Activated CD4-positive, alpha-beta T cell treated with anti-CD3 and anti-CD28 coated beads for 4 hours (primary cell): ENCODE measurements around the gene CDR2L.
A peak's percentile ranks its signal among the peaks of the same experiment; 100 is the strongest.
"Not testable (repeated sequence)": the region's sequence is repeated elsewhere in the genome, so short reads cannot be mapped to it uniquely, and the experiment has no call there.

ENCODE experiments used
- DNase-seq, 2 donors: peaks; one replicate each; pipeline ENCODE4 v3.0.0-alpha.2; 2020

CDR2L gene

DNA sequence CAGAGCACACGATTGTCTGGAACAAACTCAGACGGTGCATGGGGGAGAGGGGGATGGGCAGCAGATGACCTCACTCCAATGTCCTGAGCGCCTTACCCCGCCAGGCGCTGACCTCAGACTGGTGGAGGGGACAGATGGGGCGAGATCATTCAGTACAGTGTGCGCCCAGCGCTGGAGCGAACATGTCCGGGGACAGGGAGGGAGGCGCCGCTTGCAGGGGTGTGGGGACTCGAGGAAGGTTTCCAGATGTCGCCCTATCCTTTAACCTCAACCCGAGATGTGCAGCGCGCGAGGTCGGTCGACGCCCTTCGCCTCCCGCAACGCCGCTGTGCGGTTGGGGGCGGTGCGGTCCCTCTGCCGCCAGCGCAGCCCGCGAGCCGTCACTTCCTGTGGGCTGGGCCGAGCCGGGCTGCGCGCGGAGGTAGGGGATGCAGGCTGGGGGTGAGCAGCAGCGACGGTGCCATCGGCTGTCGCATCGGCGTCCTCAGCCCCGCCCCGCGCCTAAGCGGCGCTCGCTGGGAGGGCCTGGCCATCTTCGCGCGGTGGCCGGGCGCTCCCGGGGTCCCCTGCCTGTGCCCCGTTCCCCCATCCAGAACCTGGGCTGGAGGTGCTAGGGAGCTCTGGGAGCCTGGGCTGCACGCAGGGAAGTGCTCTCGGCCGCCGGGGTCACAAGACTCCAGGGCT is 5.3 kb upstream of the CDR2L start:
- peak; percentile 66 to 77 for DNase-seq

DNA sequence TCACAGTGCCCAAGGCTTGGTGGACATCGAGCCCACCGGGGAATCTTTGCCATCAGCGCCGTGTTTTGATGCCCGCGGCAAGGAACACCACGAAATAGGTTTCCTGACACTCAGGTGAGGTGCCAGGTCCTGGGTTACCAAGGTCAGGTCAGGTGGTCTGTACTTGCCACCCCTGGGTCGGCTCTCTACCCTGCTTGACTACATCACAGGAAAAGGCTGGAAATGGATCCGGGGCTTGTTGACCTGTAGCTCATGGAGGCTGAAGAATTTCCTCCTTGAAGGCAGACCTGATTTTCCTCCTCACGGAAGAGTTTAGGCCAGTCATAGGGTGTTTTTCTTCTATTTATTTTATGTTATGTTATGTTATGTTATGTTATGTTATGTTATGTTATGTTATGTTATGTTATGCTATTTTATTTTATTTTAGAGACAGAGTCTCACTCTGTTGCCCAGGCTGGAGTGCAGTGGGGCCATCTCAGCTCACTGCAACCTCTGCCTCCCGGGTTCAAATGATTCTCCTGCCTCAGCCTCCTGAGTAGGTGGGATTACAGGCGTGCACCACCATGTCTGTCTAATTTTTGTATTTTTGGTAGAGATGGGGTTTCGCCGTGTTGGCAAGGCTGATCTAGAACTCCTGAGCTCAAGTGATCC is 4.6 kb upstream of the CDR2L start:
- not testable (repeated sequence) for DNase-seq

DNA sequence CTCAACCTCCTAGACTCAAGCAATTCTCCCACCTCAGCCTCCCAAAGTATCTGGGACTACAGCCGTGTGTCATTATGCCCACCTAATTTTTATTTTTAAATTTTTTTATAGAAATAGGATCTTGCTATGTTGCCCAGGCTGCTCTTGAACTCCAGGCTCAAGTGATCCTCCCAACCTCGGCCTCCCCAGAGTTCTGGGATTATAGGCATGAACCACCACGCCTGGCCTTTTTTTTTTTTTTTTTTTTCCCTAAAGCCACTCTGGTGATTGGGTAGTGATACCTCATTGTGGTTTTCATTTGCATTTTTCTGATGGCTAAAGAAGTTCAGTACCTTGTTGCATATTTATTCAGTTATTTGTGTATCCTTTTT is 1.2 kb upstream of the CDR2L start:
- no peak for DNase-seq

DNA sequence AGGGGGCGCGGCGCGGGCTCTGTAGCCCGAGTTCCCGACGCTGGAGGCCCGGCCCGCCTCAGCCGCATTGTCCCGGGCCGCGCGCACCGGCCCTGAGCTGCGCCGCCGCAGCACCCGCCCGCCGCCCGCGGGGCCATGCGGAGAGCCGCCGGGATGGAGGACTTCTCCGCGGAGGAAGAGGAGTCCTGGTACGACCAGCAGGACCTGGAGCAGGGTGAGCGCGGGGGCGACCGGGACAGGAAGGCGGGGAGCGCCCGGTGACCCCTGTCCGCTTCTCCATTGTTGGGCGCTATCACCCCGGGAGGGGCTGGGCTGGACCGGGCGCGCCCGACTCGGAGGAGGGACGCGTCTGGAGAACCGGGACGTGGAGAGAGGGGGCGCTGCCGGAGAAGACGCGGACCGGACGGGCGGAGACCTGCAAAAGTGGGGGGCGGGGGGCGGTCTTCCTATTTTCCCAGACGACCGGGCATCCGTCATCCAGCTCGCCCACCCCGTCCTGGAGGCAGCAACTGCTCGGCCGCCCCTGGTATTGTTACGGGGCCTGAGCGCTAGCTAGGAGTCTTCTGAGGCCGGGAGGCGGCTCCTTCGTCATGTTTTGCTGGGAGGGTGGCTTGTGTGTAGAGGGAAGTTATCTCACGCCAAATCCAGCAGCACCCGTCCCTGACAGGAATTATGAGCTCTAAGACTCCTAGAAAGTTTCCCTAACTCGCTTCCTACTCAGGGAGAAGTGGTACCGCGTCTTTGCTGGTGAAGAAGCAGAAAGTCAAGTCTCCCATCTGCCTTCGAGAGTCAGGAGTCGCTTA is 678 bp downstream of the CDR2L start:
- DNase-seq: no peak

DNA sequence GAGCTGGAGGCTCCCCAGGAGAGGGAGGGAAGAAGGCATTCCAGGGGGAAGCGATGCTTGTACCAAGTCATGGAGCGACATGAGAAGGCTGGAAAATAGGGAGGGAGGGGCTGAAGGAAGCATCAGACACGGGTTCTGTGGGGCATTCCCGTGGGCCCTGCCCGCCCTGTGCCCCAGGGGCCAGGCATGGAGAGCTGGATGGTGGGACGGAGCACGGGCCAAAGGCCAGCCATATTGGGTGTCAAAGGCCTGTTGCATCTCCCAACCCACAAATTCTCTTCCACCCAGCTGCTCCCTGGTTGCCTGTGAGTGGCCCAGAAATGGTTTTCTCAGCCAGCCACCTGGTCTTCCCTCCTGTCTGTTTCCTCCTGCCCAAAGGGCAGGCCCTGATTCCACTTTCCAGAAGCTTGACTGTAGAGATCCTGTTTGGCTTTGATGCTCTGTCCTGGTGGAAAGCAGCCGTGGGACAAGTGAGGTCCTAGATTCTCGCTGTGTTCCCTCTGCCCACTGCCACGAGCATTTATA is 3.2 kb downstream of the CDR2L start:
- no peak for DNase-seq

DNA sequence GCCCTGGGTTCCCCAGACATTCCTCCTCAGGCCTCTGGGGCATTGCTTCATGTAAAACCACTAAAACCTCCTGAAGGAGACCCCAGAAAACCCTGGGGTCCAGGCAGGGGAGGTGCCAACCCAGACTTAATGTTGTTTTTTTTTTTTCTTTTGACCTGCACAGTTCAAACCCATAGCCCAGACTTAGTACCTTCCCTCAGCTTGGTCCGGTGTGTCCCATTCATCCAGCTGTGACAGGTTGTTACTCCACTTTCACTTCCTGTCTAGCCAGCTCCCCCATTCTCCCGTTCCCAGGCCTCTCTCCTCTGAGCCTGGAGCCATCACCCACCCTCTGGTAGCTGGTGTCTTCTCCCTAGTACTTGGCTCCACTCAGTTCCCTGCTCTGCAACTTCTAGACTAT is 4.8 kb downstream of the CDR2L start:
- DNase-seq: no peak

DNA sequence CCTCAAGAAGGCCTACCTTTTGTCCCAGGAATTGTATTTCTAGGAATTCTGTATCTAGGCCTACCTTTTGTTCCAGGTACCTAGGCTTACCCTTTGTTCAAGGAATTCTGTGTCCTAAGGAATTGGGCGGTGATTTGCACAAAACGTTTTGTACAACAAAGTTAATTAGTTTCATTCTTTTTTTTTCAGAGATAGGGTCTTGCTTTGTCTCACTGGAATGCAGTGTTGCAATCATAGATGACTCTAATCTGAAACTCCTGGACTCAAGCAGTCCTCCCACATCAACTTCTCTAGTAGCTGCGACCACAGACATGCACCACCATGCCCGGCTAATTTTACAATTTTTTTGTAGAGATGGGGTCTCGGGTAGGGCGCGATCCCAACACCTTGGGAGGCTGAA is 7.0 kb downstream of the CDR2L start:
- no peak for DNase-seq

DNA sequence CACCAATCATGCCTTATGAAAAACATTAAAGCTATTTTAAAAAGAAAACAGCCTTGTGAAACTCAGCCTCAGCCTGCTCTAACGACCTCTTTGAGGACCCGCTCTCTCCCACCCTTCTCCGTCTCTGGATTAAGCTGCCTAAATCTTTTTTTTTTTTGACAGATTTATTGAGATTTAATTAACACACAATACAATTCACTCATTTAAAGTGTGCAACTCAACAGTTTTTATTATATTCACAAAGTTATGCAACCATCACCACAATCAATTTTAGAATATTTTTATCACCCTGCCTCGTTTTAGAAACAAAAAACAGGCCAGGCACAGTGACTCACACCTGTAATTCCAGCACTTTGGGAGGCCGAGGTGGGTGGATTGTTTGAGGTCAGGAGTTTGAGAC is 8.4 kb downstream of the CDR2L start:
- no peak for DNase-seq

DNA sequence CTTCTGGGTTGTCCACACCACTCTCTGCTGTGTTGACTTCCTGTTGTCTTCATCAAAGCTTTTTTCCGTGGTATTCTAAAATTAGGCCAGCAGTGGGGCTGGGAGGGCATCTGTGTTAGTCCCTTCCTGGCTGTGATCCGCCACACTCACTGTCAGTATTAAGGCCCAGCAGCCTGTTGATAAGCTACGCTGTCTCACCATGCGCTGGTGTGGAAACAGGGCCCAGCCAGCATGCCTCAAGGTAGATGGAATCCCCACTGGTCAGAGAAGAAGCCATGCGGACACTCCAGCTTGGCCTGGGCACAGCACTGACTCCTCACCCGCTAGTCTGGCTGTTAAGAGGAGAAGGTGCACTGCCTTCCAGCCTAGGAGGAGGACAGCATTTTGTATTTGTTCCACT is 11.4 kb downstream of the CDR2L start:
- DNase-seq: no peak

DNA sequence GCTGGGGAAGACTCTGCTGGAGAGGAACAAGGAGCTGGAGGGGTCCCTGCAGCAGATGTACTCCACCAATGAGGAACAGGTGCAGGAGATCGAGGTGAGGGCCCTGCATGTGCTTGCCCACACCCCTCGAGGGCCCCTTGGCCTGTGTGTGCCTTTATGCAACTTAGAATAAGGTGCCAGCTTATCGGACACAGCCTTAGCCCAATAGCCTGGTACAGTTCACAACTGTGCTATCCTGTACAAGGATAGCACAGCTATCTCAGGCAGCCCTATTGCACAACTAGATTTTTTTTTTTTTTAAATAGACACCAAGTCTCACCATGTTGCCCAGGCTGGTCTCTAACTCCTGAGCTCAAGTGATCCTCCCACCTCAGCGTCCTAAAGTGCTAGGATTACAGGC is 12.1 kb downstream of the CDR2L start:
- DNase-seq: no peak

DNA sequence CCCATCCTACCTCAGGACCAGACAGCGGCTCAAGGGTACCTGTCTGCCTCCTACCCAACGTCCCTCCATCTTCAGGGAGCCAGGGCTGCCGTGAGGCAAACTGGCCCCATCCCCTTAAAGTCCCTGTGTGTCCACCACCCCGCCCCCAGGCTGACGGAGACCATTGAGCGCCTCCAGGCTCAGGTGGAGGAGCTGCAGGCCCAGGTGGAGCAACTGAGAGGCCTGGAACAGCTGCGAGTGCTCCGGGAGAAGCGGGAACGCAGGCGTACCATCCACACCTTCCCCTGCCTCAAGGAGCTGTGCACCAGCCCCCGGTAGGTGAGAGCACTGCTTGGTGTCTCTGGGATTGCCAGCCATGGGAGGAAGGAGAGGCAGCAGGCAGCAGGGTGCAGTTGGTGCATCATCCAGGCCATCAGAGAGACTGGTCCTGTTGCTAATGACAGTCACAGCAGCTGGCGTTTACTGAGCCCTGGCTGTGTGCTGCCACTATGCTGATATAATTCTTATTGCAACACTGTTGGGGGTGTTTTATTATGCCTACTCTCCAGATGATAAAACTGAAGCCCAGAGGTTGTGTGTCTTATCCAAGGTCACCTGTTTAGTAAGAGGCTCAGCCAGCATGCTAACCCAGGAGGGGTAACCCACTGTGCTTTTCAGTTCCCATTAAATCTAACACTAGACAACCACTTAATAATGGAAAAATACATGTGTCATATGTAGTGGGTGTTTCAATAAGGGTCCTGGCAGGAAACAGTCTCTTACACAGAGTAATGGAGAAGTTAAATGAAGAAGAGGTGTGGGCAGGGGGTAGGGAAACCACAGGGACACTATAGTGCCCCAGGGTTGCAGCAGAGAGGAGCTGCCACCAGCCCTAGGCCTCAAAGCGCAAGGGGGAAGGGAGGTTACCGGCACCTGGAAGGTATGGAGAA is 14.7 kb downstream of the CDR2L start:
- DNase-seq: no peak

DNA sequence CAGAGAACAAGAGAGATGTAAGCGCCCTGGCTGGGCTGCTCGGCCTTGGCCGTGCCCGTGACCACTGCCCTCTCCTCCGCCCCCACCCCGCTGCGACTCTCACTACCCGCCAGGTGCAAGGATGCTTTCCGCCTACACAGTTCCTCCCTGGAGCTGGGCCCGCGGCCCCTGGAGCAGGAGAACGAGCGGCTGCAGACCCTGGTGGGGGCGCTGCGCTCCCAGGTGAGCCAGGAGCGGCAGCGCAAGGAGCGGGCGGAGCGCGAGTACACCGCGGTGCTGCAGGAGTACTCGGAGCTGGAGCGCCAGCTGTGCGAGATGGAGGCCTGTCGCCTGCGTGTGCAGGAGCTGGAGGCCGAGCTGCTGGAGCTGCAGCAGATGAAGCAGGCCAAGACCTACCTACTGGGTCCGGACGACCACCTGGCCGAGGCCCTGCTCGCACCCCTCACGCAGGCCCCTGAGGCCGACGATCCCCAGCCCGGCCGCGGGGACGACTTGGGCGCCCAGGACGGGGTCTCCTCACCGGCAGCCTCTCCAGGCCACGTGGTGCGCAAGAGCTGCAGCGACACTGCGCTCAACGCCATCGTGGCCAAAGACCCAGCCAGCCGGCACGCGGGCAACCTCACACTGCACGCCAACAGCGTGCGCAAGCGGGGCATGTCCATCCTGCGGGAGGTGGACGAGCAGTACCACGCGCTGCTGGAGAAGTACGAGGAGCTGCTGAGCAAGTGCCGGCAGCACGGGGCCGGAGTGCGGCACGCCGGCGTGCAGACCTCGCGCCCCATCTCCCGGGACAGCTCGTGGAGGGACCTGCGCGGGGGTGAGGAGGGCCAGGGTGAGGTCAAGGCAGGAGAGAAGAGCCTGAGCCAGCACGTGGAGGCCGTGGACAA is 15.9 kb downstream of the CDR2L start:
- no peak for DNase-seq

DNA sequence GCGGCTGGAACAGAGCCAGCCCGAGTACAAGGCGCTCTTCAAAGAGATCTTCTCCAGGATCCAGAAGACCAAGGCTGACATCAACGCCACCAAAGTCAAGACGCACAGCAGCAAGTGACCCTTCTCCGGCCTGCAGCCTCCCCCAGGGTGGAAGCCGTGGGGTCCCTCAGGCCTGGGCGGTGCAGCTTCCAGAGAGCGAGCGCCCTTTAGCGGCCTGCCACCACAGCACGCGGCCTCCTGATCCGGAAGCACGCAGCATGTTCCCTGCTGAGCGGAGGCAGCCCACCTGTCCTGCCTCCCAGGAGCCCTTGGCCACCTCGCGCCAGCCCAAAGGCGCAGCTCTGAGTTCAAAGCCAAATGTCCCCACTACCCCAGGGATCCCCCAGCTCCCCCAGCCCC is 16.5 kb downstream of the CDR2L start:
- DNase-seq: no peak

DNA sequence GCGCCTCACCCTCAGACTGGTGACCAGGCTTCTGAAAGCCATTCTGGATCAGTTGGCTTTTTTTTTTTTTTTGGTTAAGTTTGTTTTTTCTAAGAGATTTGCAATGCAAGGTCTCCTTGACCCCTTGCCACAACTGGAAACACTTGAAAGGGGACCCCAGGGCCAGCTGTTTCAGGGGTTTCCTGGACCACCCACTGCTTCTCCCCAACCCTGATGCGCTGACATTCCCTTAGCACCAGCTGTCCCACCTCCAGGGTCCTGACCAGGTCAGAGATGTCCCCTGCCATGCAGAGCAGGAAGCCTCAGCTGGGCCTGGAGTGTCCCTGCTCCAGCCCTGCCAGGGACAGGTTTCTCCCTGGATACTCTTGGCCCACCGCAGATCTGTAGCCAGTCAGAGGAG is 16.9 kb downstream of the CDR2L start:
- no peak for DNase-seq

DNA sequence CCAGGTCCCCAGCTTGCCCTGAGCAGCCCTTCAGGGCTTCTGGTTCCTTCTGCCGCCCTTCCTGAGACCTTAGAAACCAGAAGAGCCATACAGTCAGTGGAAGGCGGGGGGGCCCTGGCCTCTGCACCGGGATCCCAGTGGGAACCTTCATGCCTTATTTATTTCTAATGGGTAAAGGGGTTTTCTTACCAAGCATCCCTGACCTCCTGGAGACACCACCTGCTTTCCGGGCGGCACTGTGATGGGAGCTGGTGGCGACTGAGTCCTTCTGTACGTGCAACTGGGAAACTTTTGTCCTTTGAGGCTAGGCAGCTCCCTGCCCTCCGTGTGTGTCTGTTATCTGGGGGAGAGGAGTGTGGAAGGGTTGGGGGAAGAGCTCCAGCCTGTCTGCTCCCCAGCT is 17.9 kb downstream of the CDR2L start:
- DNase-seq: no peak

DNA sequence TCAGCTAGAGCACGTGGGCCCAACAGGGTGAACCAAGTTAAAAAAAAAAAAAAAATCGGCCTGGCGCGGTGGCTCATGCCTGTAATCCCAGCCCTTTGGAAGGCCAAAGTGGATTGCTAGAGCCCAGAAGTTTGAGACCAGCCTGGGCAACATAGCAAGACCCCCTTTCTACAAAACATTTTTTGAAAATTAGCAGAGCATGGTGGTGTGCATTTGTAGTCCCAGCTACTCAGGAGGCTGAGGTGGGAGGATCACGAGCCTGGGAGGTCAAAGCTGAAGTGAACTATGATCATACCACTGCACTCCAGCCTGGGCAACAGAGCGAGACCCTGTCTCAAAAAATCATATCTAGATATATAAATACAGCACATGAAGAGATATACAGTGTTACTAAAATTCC is 18.7 kb downstream of the CDR2L start:
- not testable (repeated sequence) for DNase-seq

DNA sequence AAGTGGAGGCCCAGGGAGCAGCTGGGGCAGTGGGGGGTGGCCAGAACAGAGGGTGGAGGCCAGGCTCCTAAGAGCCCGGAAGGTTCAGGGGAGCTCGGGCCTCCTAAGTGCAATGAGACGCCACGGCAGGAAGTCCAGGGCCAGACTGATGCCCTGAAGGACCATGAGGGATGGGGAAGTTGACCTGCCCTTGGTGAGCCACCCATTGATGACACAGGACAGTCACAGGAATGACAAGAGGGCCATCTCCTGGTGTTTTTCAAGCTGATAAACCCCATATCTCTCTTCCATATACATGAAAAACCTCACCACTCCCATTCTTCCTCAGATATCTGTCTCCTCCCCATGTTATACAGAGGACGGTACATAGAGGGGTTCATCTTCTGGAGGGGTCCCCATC is 19.2 kb downstream of the CDR2L start:
- no peak for DNase-seq

DNA sequence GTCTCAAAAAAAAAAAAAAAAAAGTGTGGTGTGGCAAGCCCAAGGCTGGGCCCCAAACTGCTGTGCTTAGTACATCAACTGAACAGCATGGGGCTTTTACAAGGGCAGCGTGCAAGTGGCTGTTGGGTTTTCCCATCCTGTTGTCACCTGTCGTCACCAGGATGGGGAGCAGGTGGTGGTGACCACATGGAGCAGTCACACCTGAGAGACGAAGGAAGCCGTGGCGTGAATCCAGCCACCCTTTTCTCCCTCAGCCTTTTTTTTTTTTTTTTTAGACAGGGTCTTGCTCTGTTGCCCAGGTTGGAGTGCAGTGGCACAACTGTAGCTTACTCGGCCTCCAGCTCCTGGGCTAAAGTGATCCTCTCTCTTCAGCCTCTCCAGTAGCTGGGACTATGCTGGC is 20.9 kb downstream of the CDR2L start:
- DNase-seq: no peak

DNA sequence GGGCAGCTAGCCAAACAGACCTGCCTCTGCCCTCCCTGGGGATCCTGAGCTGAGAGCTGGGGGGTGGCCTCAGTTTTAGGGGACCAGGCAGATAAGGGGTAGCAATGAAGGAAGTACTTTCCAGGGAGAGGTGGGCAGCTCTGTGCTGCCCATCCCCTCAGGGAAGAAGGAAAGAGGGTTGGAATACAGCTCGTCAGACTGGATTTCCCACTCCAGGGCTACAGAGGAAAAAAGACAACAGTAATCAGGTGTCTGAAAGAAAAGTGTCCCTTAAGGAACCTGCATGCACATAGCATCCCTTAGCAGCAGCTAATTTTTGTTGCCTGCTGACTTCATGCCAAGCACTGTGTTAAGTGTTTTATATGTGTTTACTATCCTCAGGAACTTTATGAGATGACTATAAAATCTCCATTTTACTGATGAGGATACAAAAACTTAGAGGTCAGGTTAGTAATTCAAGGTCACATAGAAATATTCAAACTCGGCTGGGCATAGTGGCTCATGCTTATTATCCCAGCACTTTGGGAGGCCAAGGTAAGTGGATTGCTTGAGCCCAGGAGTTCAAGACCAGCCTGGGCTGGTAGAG is 21.8 kb downstream of the CDR2L start:
- DNase-seq: no peak

DNA sequence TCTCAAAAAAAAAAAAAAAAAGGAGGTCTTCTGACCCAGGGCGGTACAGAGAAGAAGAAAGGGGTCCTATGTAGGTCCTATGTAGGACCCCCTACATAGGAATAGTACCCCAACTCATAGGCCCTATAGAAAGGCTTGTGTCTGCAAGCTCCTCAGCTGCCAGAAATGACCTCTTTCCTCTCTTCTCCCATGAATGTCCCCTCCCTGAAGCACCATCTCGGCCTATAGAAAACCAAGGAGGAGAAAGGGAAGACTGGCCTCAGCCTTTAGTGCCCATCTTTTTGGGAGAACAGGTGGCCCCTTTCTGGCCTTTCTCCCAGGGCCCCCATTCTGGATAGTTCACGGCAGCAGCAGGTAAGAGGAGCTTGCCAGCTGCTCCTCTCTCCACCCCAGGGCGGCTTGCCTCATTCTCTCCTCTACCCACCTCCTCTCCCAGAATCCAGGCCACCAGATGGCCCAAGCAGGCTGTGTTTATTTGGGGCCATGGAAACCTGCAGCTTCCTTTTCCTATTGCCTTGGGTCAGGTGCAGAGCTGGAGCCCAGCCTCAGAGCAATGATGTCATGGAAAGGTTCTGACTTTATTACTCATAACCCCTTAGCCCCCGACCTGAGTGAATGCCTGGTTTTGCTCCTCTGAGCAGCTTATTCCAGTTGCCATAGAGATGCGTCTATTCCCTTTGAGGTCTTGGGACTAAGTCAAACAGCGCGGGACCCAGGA is 23.4 kb downstream of the CDR2L start:
- DNase-seq: peak in 1 of 2 donors; percentile 9
